ENCODE results near the gene DIAPH3. TPM values are rescaled to one million over a fixed set of nuclear protein-coding genes. Genes with fewer than 3 reads are reported as not detected.
A peak's percentile ranks its signal among the peaks of the same experiment; 100 is the strongest.

The DIAPH3 gene
- total and polyA plus RNA-seq, 4 donors = 0.35 to 6.7 (median 1.1) TPM

GRCh38 chr13:59643364-59643841 lies 520.3 kb downstream of the DIAPH3 start:
- no peak overlapping the region for H3K9ac ChIP-seq (ENCODE audit: insufficient read depth in 1 of 2, low read length in 2 of 2)
- TF ChIP-seq CTCF (IDR thresholded peaks at IDR 0.05; ENCODE audit: control extremely low read depth, extremely low read depth) = no peak
- DNase-seq = no peak
- WGBS, 2 donors = 84 to 87% methylated on average over 6 of the region's 6 CpGs
- H3K4me3 ChIP-seq = no peak overlapping the region
- no peaks in the 10 kb centered on the region for H3K36me3 ChIP-seq (ENCODE audit: control insufficient read depth in 4 of 4, insufficient read depth in 4 of 4, low read length in 4 of 4)
- no peaks in the 10 kb centered on the region for H3K27me3 ChIP-seq (ENCODE audit: control insufficient read depth in 3 of 3, insufficient read depth in 3 of 3, low read length in 2 of 3)
- peaks cover 0 to 4% (median 0%) of the 10 kb centered on the region in 4 donors for H3K9me3 ChIP-seq (ENCODE audit: control insufficient read depth in 4 of 4, insufficient read depth in 3 of 4, low read length in 3 of 4)
- H3K27ac ChIP-seq (ENCODE audit: low read depth in 1 of 2, low read length in 1 of 2) = no peak overlapping the region
- no peak for ATAC-seq (ENCODE audit: insufficient read depth, low FRiP score)
- peaks cover 0 to 7% (median 0%) of the 10 kb centered on the region in 5 donors for H3K4me1 ChIP-seq (ENCODE audit: control insufficient read depth in 5 of 5, insufficient read depth in 5 of 5, low read length in 5 of 5)

GRCh38 chr13:59641817-59642216 lies 521.9 kb downstream of the DIAPH3 start:
- DNase-seq (peak in 1 of 3 donors; percentile 27), ATAC-seq (ENCODE audit: insufficient read depth, low FRiP score) (no peak)
- no peak overlapping the region for H3K27ac ChIP-seq (ENCODE audit: low read depth in 1 of 2, low read length in 1 of 2)
- 74 to 93% methylated on average over 1 of the region's 1 CpG for WGBS, 2 donors
- H3K4me3 ChIP-seq = no peak overlapping the region
- H3K9me3 ChIP-seq (ENCODE audit: control insufficient read depth in 4 of 4, insufficient read depth in 3 of 4, low read length in 3 of 4) = peaks cover 0 to 4% (median 0%) of the 10 kb centered on the region in 4 donors
- no peak overlapping the region for H3K9ac ChIP-seq (ENCODE audit: insufficient read depth in 1 of 2, low read length in 2 of 2)
- no peaks in the 10 kb centered on the region for H3K36me3 ChIP-seq (ENCODE audit: control insufficient read depth in 4 of 4, insufficient read depth in 4 of 4, low read length in 4 of 4)
- H3K4me1 ChIP-seq (ENCODE audit: control insufficient read depth in 5 of 5, insufficient read depth in 5 of 5, low read length in 5 of 5) = peaks cover 0 to 7% (median 0%) of the 10 kb centered on the region in 5 donors
- no peak for TF ChIP-seq CTCF (IDR thresholded peaks at IDR 0.05; ENCODE audit: control extremely low read depth, extremely low read depth)
- no peaks in the 10 kb centered on the region for H3K27me3 ChIP-seq (ENCODE audit: control insufficient read depth in 3 of 3, insufficient read depth in 3 of 3, low read length in 2 of 3)

- peaks cover 0 to 4% (median 0%) of the 10 kb centered on the region in 4 donors for H3K9me3 ChIP-seq (ENCODE audit: control insufficient read depth in 4 of 4, insufficient read depth in 3 of 4, low read length in 3 of 4)
- H3K4me3 ChIP-seq = no peak overlapping the region
- no peaks in the 10 kb centered on the region for H3K27me3 ChIP-seq (ENCODE audit: control insufficient read depth in 3 of 3, insufficient read depth in 3 of 3, low read length in 2 of 3)
- H3K27ac ChIP-seq (ENCODE audit: low read depth in 1 of 2, low read length in 1 of 2) = no peak overlapping the region
- H3K36me3 ChIP-seq (ENCODE audit: control insufficient read depth in 4 of 4, insufficient read depth in 4 of 4, low read length in 4 of 4) = no peaks in the 10 kb centered on the region
- no peak for TF ChIP-seq CTCF (IDR thresholded peaks at IDR 0.05; ENCODE audit: control extremely low read depth, extremely low read depth)
- H3K4me1 ChIP-seq (ENCODE audit: control insufficient read depth in 5 of 5, insufficient read depth in 5 of 5, low read length in 5 of 5) = peaks cover 0 to 7% (median 0%) of the 10 kb centered on the region in 5 donors
- 63 to 87% methylated on average over 3 of the region's 3 CpGs for WGBS, 2 donors
- DNase-seq (no peak), ATAC-seq (ENCODE audit: insufficient read depth, low FRiP score) (no peak)
- H3K9ac ChIP-seq (ENCODE audit: insufficient read depth in 1 of 2, low read length in 2 of 2) = no peak overlapping the region
Observed at GRCh38 chr13:59641261-59641660, 522.5 kb downstream of the DIAPH3 start.

GRCh38 chr13:59638404-59638803 lies 525.3 kb downstream of the DIAPH3 start:
- DNase-seq = no peak
- no peak for ATAC-seq (ENCODE audit: insufficient read depth, low FRiP score)
- Histone ChIP-seq H3K9me3 (ENCODE audit: control insufficient read depth in 4 of 4, insufficient read depth in 3 of 4, low read length in 3 of 4) (peaks cover 0 to 5% (median 0%) of the 10 kb centered on the region in 4 donors), H3K27me3 (ENCODE audit: control insufficient read depth in 3 of 3, insufficient read depth in 3 of 3, low read length in 2 of 3) (no peaks in the 10 kb centered on the region), H3K4me3 (no peak overlapping the region), H3K27ac (ENCODE audit: low read depth in 1 of 2, low read length in 1 of 2) (no peak overlapping the region), H3K36me3 (ENCODE audit: control insufficient read depth in 4 of 4, insufficient read depth in 4 of 4, low read length in 4 of 4) (no peaks in the 10 kb centered on the region), H3K4me1 (ENCODE audit: control insufficient read depth in 5 of 5, insufficient read depth in 5 of 5, low read length in 5 of 5) (peaks cover 0 to 7% (median 0%) of the 10 kb centered on the region in 5 donors), H3K9ac (ENCODE audit: insufficient read depth in 1 of 2, low read length in 2 of 2) (no peak overlapping the region)
- WGBS, 2 donors = 77 to 97% methylated on average over 1 of the region's 1 CpG
- no peak for TF ChIP-seq CTCF (IDR thresholded peaks at IDR 0.05; ENCODE audit: control extremely low read depth, extremely low read depth)
